ENCODE data around the gene CHD9.

- TF ChIP-seq REST (IDR thresholded peaks at IDR 0.05; ENCODE audit: insufficient read depth in 1 of 2, low read depth in 2 of 2, low read length in 2 of 2) (no peak), SIN3A (IDR thresholded peaks at IDR 0.05; ENCODE audit: borderline replicate concordance, insufficient read depth, low read length) (no peak)
These were observed 46.1 kb downstream of the CHD9 start for GRCh38 chr16:53100889-53101288.

All from PFSK-1 (cell line).